ENCODE data around the gene LRMDA. TPM values are rescaled to one million over a fixed set of nuclear protein-coding genes. Genes with fewer than 3 reads are reported as not detected.

Gene LRMDA
- total RNA-seq, 2 donors from 2014 or later = 12.2 to 25.4 TPM

- no peaks in the 10 kb centered on the region for H3K36me3 ChIP-seq (replicated peaks in 1 of 2; ENCODE audit: insufficient read depth in 1 of 2, low read depth in 2 of 2)
- DNase-seq (no peak), ATAC-seq (no peak)
- H3K9me3 ChIP-seq = no peaks in the 10 kb centered on the region
- TF ChIP-seq POLR2A (IDR thresholded peaks at IDR 0.05) (no peak), CTCF (IDR thresholded peaks at IDR 0.05) (no peak)
- 88 to 96% methylated on average over 4 of the region's 4 CpGs for WGBS, 2 donors
- no peak overlapping the region for H3K4me3 ChIP-seq
- no peaks in the 10 kb centered on the region for H3K27me3 ChIP-seq
- H3K4me1 ChIP-seq = no peaks in the 10 kb centered on the region
- H3K27ac ChIP-seq = no peak overlapping the region
- intact Hi-C loops (cut with DNase I) = no loop called here
These were observed 265.1 kb downstream of the LRMDA start for GRCh38 chr10:75696536-75696935.

GRCh38 chr10:75703191-75703854 lies 271.9 kb downstream of the LRMDA start:
- Histone ChIP-seq H3K27me3 (no peaks in the 10 kb centered on the region), H3K27ac (no peak overlapping the region), H3K4me1 (no peaks in the 10 kb centered on the region), H3K9me3 (no peaks in the 10 kb centered on the region), H3K36me3 (replicated peaks in 1 of 2; ENCODE audit: insufficient read depth in 1 of 2, low read depth in 2 of 2) (no peaks in the 10 kb centered on the region), H3K4me3 (no peak overlapping the region)
- intact Hi-C loops (cut with DNase I) = no loop called here
- DNase-seq (no peak), ATAC-seq (no peak)
- TF ChIP-seq CTCF (IDR thresholded peaks at IDR 0.05) (no peak), POLR2A (IDR thresholded peaks at IDR 0.05) (no peak)
- 61% methylated on average over 9 of the region's 9 CpGs for WGBS, 2 donors

GRCh38 chr10:75705426-75705825 lies 274.0 kb downstream of the LRMDA start:
- H3K9me3 ChIP-seq = no peaks in the 10 kb centered on the region
- no peak for DNase-seq
- 95% methylated on average over 5 of the region's 5 CpGs for WGBS, 2 donors
- no peak for TF ChIP-seq POLR2A (IDR thresholded peaks at IDR 0.05)
- no peak for TF ChIP-seq CTCF (IDR thresholded peaks at IDR 0.05)
- H3K4me1 ChIP-seq = no peaks in the 10 kb centered on the region
- H3K27me3 ChIP-seq = no peaks in the 10 kb centered on the region
- intact Hi-C loops (cut with DNase I) = no loop called here
- H3K27ac ChIP-seq = no peak overlapping the region
- no peak for ATAC-seq
- H3K4me3 ChIP-seq = no peak overlapping the region
- H3K36me3 ChIP-seq (replicated peaks in 1 of 2; ENCODE audit: insufficient read depth in 1 of 2, low read depth in 2 of 2) = no peaks in the 10 kb centered on the region

- DNase-seq (no peak), ATAC-seq (no peak)
- Histone ChIP-seq H3K4me1 (no peaks in the 10 kb centered on the region), H3K4me3 (no peak overlapping the region), H3K36me3 (replicated peaks in 1 of 2; ENCODE audit: insufficient read depth in 1 of 2, low read depth in 2 of 2) (no peaks in the 10 kb centered on the region), H3K9me3 (no peaks in the 10 kb centered on the region), H3K27ac (no peak overlapping the region), H3K27me3 (no peaks in the 10 kb centered on the region)
- intact Hi-C loops (cut with DNase I) = no loop called here
- WGBS, 2 donors = 84 to 90% methylated on average over 9 of the region's 9 CpGs
- TF ChIP-seq CTCF (IDR thresholded peaks at IDR 0.05) (no peak), POLR2A (IDR thresholded peaks at IDR 0.05) (no peak)
These were observed 275.8 kb downstream of the LRMDA start for GRCh38 chr10:75707080-75707840.

All from body of pancreas (tissue), 4 donors.